Neural progenitor cell (in vitro differentiated cells): ENCODE data around the gene STAT5A. TPM values are rescaled to one million over a fixed set of nuclear protein-coding genes. Genes with fewer than 3 reads are reported as not detected.

Source experiments
- DNase-seq: peaks from one replicate; pipeline ENCODE4 v3.0.0-alpha.2; 2016; ENCODE audit warnings: low spot score
- H2AFZ ChIP-seq: fragments of 200-600 bp; sonication (generic); replicated peaks from 2 replicates; pipeline ENCODE4 v1.6.1; 2016; ENCODE audit warnings: antibody characterized with exemption
- H3F3A ChIP-seq: fragments of 200-600 bp; sonication (generic); 2 replicates; pipeline ENCODE4 v1.6.1; 2016; ENCODE audit warnings: antibody characterized with exemption, low read depth
- H3K27ac ChIP-seq: fragments of 200-600 bp; sonication (generic); 2 replicates; pipeline ENCODE4 v1.5.1; 2016; ENCODE audit warnings: mild to moderate bottlenecking
- H3K27me3 ChIP-seq: fragments of 200-600 bp; sonication (generic); 2 replicates; pipeline ENCODE4 v1.6.1; 2016; ENCODE audit warnings: mild to moderate bottlenecking, moderate library complexity
- H3K36me3 ChIP-seq: fragments of 200-600 bp; sonication (generic); 2 replicates; pipeline ENCODE4 v1.5.1; 2016
- H3K4me1 ChIP-seq: fragments of 200-600 bp; sonication (generic); 2 replicates; pipeline ENCODE4 v1.6.1; 2016; ENCODE audit warnings: mixed run types
- H3K4me2 ChIP-seq: fragments of 200-600 bp; sonication (generic); 2 replicates; pipeline ENCODE4 v1.6.1; 2016
- H3K4me3 ChIP-seq: fragments of 200-600 bp; sonication (generic); 2 replicates; pipeline ENCODE4 v1.5.1; 2016
- H3K79me2 ChIP-seq: fragments of 200-600 bp; sonication (generic); 2 replicates; pipeline ENCODE4 v1.6.1; 2016; ENCODE audit warnings: low read depth
- H3K9ac ChIP-seq: fragments of 200-600 bp; sonication (generic); 2 replicates; pipeline ENCODE4 v1.6.1; 2016
- H3K9me3 ChIP-seq: fragments of 200-600 bp; sonication (generic); 2 replicates; pipeline ENCODE4 v1.5.1; 2016; ENCODE audit warnings: low read depth
- H4K20me1 ChIP-seq: fragments of 200-600 bp; sonication (generic); 2 replicates; pipeline ENCODE4 v1.6.1; 2016; ENCODE audit warnings: low read depth
- H3K27ac Mint-ChIP-seq: 3 replicates; pipeline ENCODE4 v1.8.0; 2021; ENCODE audit warnings: mixed read lengths
- H3K27me3 Mint-ChIP-seq: 2 replicates; pipeline ENCODE4 v1.8.0; 2022; ENCODE audit warnings: low read depth, mild to moderate bottlenecking, inconsistent platforms, moderate library complexity, mixed read lengths; ENCODE audit not compliant: insufficient read depth
- H3K36me3 Mint-ChIP-seq: 3 replicates; pipeline ENCODE4 v1.8.0; 2021; ENCODE audit warnings: mixed read lengths
- H3K4me1 Mint-ChIP-seq: 3 replicates; pipeline ENCODE4 v1.8.0; 2021; ENCODE audit warnings: mixed read lengths
- H3K4me3 Mint-ChIP-seq: 3 replicates; pipeline ENCODE4 v1.8.0; 2021; ENCODE audit warnings: mild to moderate bottlenecking, moderate library complexity, mixed read lengths
- H3K9me3 Mint-ChIP-seq: 3 replicates; pipeline ENCODE4 v1.8.0; 2020; ENCODE audit warnings: mixed read lengths
- EZH2 ChIP-seq: fragments of 200-600 bp; sonication (generic); IDR thresholded peaks from 2 replicates; pipeline ENCODE4 v1.6.1; 2017; ENCODE audit warnings: antibody characterized with exemption, mild to moderate bottlenecking, moderate library complexity
- EZH2phosphoT487 ChIP-seq: fragments of 200-600 bp; sonication (generic); IDR thresholded peaks from 2 replicates; pipeline ENCODE4 v1.6.1; 2017; ENCODE audit warnings: antibody characterized with exemption
- total RNA-seq: library from RNA; depleted of rRNA; stranded (reverse); fragments of >200 nt; gene quantifications from 2 replicates; pipeline ENCODE4 v1.2.3, GENCODE V29; 2015; ENCODE audit warnings: low replicate concordance
- TF ChIP-seq, protein P1 (sequence below): fragments of 200-600 bp; sonication (generic); IDR thresholded peaks from 2 replicates; pipeline ENCODE4 v1.5.1; 2017; ENCODE audit warnings: antibody characterized with exemption, mild to moderate bottlenecking

The STAT5A gene
- total RNA-seq, 1 donor from 2014 or later, result 10.0 TPM

DNA sequence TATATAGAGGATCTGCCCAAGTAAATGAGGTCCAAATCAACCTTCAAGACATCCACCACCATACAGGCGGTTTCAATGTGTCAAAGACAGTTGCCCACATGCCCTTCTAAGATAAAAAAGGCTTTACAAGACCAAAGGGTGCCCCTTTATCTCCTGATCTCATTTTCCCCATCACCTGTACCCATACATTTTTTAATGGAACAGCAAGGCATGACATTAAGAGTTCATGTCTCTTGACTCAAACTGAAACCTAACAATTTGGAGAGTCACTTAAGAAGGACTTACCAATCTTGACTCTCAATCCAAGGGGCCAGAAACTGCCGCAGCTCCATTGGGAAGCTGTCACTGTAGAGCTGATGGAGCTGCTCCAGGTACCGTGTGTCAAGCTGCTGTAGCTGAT is 59.8 kb downstream of the STAT5A start:
- Histone ChIP-seq H3K9me3 (no peaks in the 10 kb centered on the region), H3F3A (peaks cover 25% of the 10 kb centered on the region), H3K9ac (no peak overlapping the region), H4K20me1 (peaks cover 23% of the 10 kb centered on the region), H3K79me2 (peaks cover 44% of the 10 kb centered on the region), H3K4me2 (no peak overlapping the region), H2AFZ (no peak overlapping the region), H3K27me3 (no peaks in the 10 kb centered on the region), H3K4me1 (peaks cover 17% of the 10 kb centered on the region), H3K27ac (no peak overlapping the region), H3K36me3 (no peaks in the 10 kb centered on the region), H3K4me3 (no peak overlapping the region)
- Mint-ChIP-seq H3K4me1 (peaks cover 24% of the 10 kb centered on the region), H3K27ac (no peak overlapping the region), H3K36me3 (peaks cover 12% of the 10 kb centered on the region), H3K9me3 (no peaks in the 10 kb centered on the region), H3K27me3 (no peaks in the 10 kb centered on the region), H3K4me3 (no peak overlapping the region)
- TF ChIP-seq, protein P1, sequence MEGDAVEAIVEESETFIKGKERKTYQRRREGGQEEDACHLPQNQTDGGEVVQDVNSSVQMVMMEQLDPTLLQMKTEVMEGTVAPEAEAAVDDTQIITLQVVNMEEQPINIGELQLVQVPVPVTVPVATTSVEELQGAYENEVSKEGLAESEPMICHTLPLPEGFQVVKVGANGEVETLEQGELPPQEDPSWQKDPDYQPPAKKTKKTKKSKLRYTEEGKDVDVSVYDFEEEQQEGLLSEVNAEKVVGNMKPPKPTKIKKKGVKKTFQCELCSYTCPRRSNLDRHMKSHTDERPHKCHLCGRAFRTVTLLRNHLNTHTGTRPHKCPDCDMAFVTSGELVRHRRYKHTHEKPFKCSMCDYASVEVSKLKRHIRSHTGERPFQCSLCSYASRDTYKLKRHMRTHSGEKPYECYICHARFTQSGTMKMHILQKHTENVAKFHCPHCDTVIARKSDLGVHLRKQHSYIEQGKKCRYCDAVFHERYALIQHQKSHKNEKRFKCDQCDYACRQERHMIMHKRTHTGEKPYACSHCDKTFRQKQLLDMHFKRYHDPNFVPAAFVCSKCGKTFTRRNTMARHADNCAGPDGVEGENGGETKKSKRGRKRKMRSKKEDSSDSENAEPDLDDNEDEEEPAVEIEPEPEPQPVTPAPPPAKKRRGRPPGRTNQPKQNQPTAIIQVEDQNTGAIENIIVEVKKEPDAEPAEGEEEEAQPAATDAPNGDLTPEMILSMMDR, result no peak
- no peak for TF ChIP-seq EZH2
- no peak for TF ChIP-seq EZH2phosphoT487
- DNase-seq, result no peak

DNA sequence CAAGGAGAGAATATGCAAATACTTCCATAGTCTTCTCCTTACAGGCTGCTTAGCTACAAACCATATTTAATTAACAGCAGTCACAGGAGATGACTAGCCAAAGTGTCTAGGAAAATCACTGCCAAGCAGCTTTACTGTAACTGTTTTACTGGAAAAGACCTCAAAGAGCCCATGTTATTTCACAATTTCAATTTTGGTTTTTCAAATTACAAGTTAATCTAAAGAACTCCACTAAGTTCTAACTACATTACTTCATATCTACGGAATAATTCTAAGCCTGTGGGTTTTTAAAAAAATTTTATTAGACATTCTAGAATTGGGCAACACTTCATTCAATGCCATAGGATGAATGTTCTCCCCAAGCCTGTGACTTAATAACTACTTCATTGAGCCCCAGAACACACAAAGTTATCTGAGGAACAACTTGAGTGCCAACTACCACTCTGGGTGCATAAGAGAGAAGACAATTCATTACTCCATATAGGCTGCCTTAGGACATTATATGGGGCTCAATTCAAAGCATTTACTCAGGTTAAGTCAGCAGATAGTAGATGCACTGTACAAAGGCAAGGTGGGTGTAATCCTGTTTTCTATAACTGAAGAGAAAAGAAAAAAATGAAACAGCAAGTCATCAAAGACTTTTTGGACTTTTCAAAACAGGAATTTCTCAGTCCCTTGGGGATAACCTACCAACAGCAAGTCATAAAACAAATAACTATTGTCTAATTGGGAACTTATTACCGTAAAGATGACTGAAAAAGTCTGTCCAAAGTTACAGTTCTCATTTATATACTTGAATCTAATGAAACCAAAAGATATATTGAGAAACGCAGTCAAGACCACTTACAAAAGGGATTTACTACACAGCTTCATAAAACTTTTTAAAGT is 66.9 kb downstream of the STAT5A start:
- no peaks in the 10 kb centered on the region for H3F3A ChIP-seq
- Mint-ChIP-seq H3K36me3 (no peaks in the 10 kb centered on the region), H3K4me3 (no peak overlapping the region), H3K4me1 (peaks cover 11% of the 10 kb centered on the region), H3K9me3 (no peaks in the 10 kb centered on the region), H3K27me3 (no peaks in the 10 kb centered on the region), H3K27ac (no peak overlapping the region)
- peaks cover 82% of the 10 kb centered on the region for H3K79me2 ChIP-seq
- H3K9ac ChIP-seq, result no peak overlapping the region
- H3K27me3 ChIP-seq, result no peaks in the 10 kb centered on the region
- no peak overlapping the region for H2AFZ ChIP-seq
- H4K20me1 ChIP-seq, result peaks cover under 1% of the 10 kb centered on the region
- no peaks in the 10 kb centered on the region for H3K9me3 ChIP-seq
- H3K4me3 ChIP-seq, result no peak overlapping the region
- H3K27ac ChIP-seq, result no peak overlapping the region
- no peaks in the 10 kb centered on the region for H3K4me1 ChIP-seq
- H3K36me3 ChIP-seq, result no peaks in the 10 kb centered on the region
- H3K4me2 ChIP-seq, result no peak overlapping the region
- TF ChIP-seq EZH2phosphoT487, result no peak
- TF ChIP-seq, protein P1, result no peak
- no peak for TF ChIP-seq EZH2
- no peak for DNase-seq

DNA sequence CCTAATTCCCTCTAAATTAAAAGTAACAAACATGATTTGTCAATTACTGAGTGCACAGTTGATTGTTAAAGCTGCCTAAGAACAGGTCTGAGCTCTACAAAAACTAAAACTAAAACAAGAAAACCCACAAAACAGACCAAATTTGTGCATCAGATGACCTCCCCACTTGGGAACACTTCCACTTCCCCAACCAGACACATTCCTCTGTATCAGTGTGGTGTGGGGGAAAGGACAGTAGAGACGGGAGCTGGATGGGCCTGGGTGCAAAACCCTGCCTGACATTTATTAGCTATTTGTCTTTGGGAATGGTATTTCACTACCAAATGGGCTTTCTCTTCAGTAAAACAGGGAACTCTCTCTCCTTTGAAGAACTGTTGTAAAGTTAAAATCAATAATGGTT is 70.1 kb downstream of the STAT5A start:
- Histone ChIP-seq H3K9ac (no peak overlapping the region), H3F3A (peaks cover 10% of the 10 kb centered on the region), H3K4me2 (no peak overlapping the region), H3K27ac (peak overlapping the region; percentile 57), H4K20me1 (peaks cover 23% of the 10 kb centered on the region), H3K4me1 (peaks cover 5% of the 10 kb centered on the region), H3K79me2 (peaks cover 87% of the 10 kb centered on the region), H3K4me3 (no peak overlapping the region), H2AFZ (no peak overlapping the region), H3K27me3 (no peaks in the 10 kb centered on the region), H3K9me3 (no peaks in the 10 kb centered on the region), H3K36me3 (no peaks in the 10 kb centered on the region)
- H3K9me3 Mint-ChIP-seq, result no peaks in the 10 kb centered on the region
- peaks cover 22% of the 10 kb centered on the region for H3K4me1 Mint-ChIP-seq
- H3K27me3 Mint-ChIP-seq, result peaks cover 2% of the 10 kb centered on the region
- no peak for DNase-seq
- no peaks in the 10 kb centered on the region for H3K36me3 Mint-ChIP-seq
- no peak overlapping the region for H3K27ac Mint-ChIP-seq
- TF ChIP-seq, protein P1, result no peak
- TF ChIP-seq EZH2phosphoT487 (no peak), EZH2 (no peak)
- no peak overlapping the region for H3K4me3 Mint-ChIP-seq
